HCT116 (cell line): ENCODE measurements around the gene COBL. TPM values are rescaled to one million over a fixed set of nuclear protein-coding genes. Genes with fewer than 3 reads are reported as not detected.

Experiments
- ATAC-seq: fragments of 200-7000 bp; cut with Tn5 transposase; 2 replicates; pipeline ENCODE4 v1.9.1; 2020; ENCODE audit warnings: mild to moderate bottlenecking, moderate library complexity
- BruUV-seq: library from RNA; stranded (reverse); fragments of 400-500 nt; replicated peaks from 2 replicates; lab custom pipeline; 2021; lab: Mats Ljungman, UMichigan
- CTCF ChIA-PET: fragments of 300-600 bp; sonication (Branson Sonifier 250); formaldehyde crosslinking; loops from one replicate; lab custom pipeline; 2021; ENCODE audit warnings: antibody characterized with exemption; lab: Charles Lee
- POLR2A ChIA-PET: fragments of 300-600, 350-600 bp; sonication (Branson Sonifier 250); formaldehyde crosslinking; loops from one replicate; lab custom pipeline; 2021; ENCODE audit warnings: antibody characterized with exemption; lab: Charles Lee
- RAD21 ChIA-PET, 2 experiments: fragments of 300-600 bp; sonication (Branson Sonifier 250); formaldehyde crosslinking; loops; one replicate each; lab custom pipeline; 2023; ENCODE audit warnings: low total read pairs in 2 of 2; ENCODE audit not compliant: uncharacterized antibody in 2 of 2, unreplicated experiment in 2 of 2, low non-redundant PET in 1 of 2; lab: Charles Lee
- DNase-seq: peaks from one replicate; pipeline ENCODE4 v3.0.0-alpha.2; 2010; ENCODE audit warnings: low read depth, low spot score
- H2AFZ ChIP-seq: fragments of 200-600 bp; shearing (Covaris generic), sonication (generic); 2 replicates; pipeline ENCODE4 v1.6.1; 2017; ENCODE audit warnings: low read depth, mixed run types, mixed read lengths, antibody characterized with exemption, low read length; ENCODE audit not compliant: poor library complexity, severe bottlenecking
- H3K27ac ChIP-seq: 2 replicates; pipeline ENCODE4 v1.5.1; 2012; ENCODE audit warnings: low read depth, low read length
- H3K27me3 ChIP-seq: fragments of 200-600 bp; sonication (generic); 2 replicates; pipeline ENCODE4 v1.6.1; 2016; ENCODE audit warnings: mixed run types, low read length, mixed read lengths; ENCODE audit not compliant: insufficient read depth
- H3K36me3 ChIP-seq, 2 experiments: fragments of 200-500 bp in 1 of 2; fragments of 200-600 bp in 1 of 2; sonication (Bioruptor generic) in 1 of 2; sonication (generic) in 1 of 2; 2 replicates each; pipeline versions ENCODE4 v1.5.1 to v1.6.1; 2014 to 2016; ENCODE audit warnings: low read length in 2 of 2, inconsistent platforms in 1 of 2, mixed read lengths in 1 of 2, mixed run types in 1 of 2; ENCODE audit not compliant: insufficient read depth in 2 of 2, control insufficient read depth in 1 of 2
- H3K4me1 ChIP-seq, 2 experiments: fragments of 200-600 bp in 1 of 2; sonication (generic) in 1 of 2; 2 replicates each; pipeline versions ENCODE4 v1.5.1 to v1.6.1; 2012 to 2017; ENCODE audit warnings: low read length in 2 of 2, inconsistent platforms in 1 of 2, mild to moderate bottlenecking in 1 of 2, mixed read lengths in 1 of 2, mixed run types in 1 of 2, moderate library complexity in 1 of 2; ENCODE audit not compliant: insufficient read depth in 2 of 2, control insufficient read depth in 1 of 2
- H3K4me2 ChIP-seq: fragments of 200-600 bp; sonication (generic); 2 replicates; pipeline ENCODE4 v1.6.1; 2017; ENCODE audit warnings: mixed run types, low read length, mixed read lengths
- H3K4me3 ChIP-seq, 2 experiments: fragments of 200-600 bp in 1 of 2; sonication (generic) in 1 of 2; replicated peaks in 1 of 2; 2 replicates each; pipeline ENCODE4 v1.5.1; 2011 to 2016; ENCODE audit warnings: low read length in 2 of 2, control low read depth in 1 of 2, low read depth in 1 of 2, mild to moderate bottlenecking in 1 of 2, mixed read lengths in 1 of 2, mixed run types in 1 of 2
- H3K79me2 ChIP-seq: fragments of 200-600 bp; sonication (generic); 2 replicates; pipeline ENCODE4 v1.6.1; 2017; ENCODE audit warnings: mild to moderate bottlenecking, mixed run types, low read length, moderate library complexity, mixed read lengths; ENCODE audit not compliant: insufficient read depth
- H3K9ac ChIP-seq: fragments of 200-600 bp; sonication (generic); 2 replicates; pipeline ENCODE4 v1.6.1; 2016; ENCODE audit warnings: low read length, mixed read lengths
- H3K9me2 ChIP-seq: fragments of 200-600 bp; sonication (generic), shearing (Covaris generic); 2 replicates; pipeline ENCODE4 v1.6.1; 2017; ENCODE audit warnings: mixed run types, mild to moderate bottlenecking, moderate library complexity; ENCODE audit not compliant: insufficient read depth
- H3K9me3 ChIP-seq, 2 experiments: fragments of 200-500 bp in 1 of 2; fragments of 200-600 bp in 1 of 2; sonication (Bioruptor generic) in 1 of 2; sonication (generic) in 1 of 2; 2 replicates each; pipeline ENCODE4 v1.6.1; 2014 to 2017; ENCODE audit warnings: low read length in 2 of 2, mixed read lengths in 2 of 2, inconsistent platforms in 1 of 2, low read depth in 1 of 2, mild to moderate bottlenecking in 1 of 2, mixed run types in 1 of 2, moderate library complexity in 1 of 2; ENCODE audit not compliant: control insufficient read depth in 1 of 2, insufficient read depth in 1 of 2
- H4K20me1 ChIP-seq: fragments of 200-600 bp; sonication (generic), shearing (Covaris generic); 2 replicates; pipeline ENCODE4 v1.6.1; 2017; ENCODE audit warnings: mixed run types, mild to moderate bottlenecking, moderate library complexity; ENCODE audit not compliant: insufficient read depth
- ELF1 ChIP-seq: IDR thresholded peaks from 2 replicates; pipeline ENCODE4 v1.6.1; 2012; ENCODE audit warnings: low read depth, borderline replicate concordance
- JUND ChIP-seq: IDR thresholded peaks from 2 replicates; pipeline ENCODE4 v1.6.1; 2012
- RAD21 ChIP-seq: IDR thresholded peaks from 2 replicates; pipeline ENCODE4 v1.6.1; 2012; ENCODE audit warnings: low read depth, mild to moderate bottlenecking
- SP1 ChIP-seq: IDR thresholded peaks from 2 replicates; pipeline ENCODE4 v1.6.1; 2012; ENCODE audit warnings: low read depth
- SRF ChIP-seq: IDR thresholded peaks from 2 replicates; pipeline ENCODE4 v1.6.1; 2012; ENCODE audit warnings: low read depth
- TCF7L2 ChIP-seq: IDR thresholded peaks from 2 replicates; pipeline ENCODE4 v1.7.0; 2011; ENCODE audit warnings: borderline replicate concordance, inconsistent platforms; ENCODE audit not compliant: insufficient read depth, insufficient read length; ENCODE audit errors: extremely low read depth
- intact Hi-C: fragments of 100-400 bp; cut with micrococcal nuclease; formaldehyde crosslinking; loops from 2 replicates; pipeline ENCODE4 v1.10.0; 2022
- total RNA-seq: library from RNA; stranded (reverse); gene quantifications from one replicate; pipeline ENCODE4 v1.2.1, GENCODE V29; 2021; ENCODE audit not compliant: unreplicated experiment
- TF ChIP-seq, protein P1 (sequence below): IDR thresholded peaks from 2 replicates; pipeline ENCODE4 v1.6.1; 2011; ENCODE audit warnings: mild to moderate bottlenecking, low read length, moderate library complexity; ENCODE audit not compliant: insufficient replicate concordance; ENCODE audit errors: extremely low read depth
- TF ChIP-seq, protein P2 (sequence below): IDR thresholded peaks from 2 replicates; pipeline ENCODE4 v1.6.1; 2012
- TF ChIP-seq, protein P3 (sequence below): IDR thresholded peaks from 2 replicates; pipeline ENCODE4 v1.6.1; 2012; ENCODE audit warnings: low read depth

COBL gene
- total RNA-seq, 1 experiment from 2014 or later: 19.3 TPM

DNA sequence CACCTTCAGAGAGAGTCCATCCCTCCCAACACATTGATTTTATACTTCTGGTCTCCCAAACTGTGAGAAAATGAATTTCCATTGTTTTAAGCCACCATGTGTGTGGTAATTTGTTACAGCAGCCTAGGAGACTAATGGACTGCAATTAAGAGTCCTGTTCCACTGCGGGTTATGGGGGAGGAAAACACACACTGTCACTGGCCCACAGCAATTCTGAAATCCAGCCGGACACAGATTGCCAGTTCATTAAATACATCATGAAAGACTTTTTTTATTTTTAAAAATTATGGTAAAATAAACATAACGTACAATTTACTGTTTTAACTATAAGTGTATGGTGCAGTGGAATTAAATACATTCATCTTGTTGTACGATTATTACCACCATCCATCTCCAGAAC lies 340.5 kb downstream of the COBL start:
- ATAC-seq: no peak
- Histone ChIP-seq H2AFZ (no peak overlapping the region), H3K9ac (no peak overlapping the region), H3K4me1 (no peaks in the 10 kb centered on the region), H3K27me3 (no peaks in the 10 kb centered on the region), H4K20me1 (no peaks in the 10 kb centered on the region), H3K9me3 (no peaks in the 10 kb centered on the region), H3K4me2 (no peak overlapping the region), H3K27ac (no peak overlapping the region), H3K9me2 (no peaks in the 10 kb centered on the region), H3K79me2 (no peaks in the 10 kb centered on the region), H3K4me3 (no peak overlapping the region), H3K36me3 (no peaks in the 10 kb centered on the region)
- POLR2A ChIA-PET: no interaction called here
- RAD21 ChIA-PET: no interaction called here
- intact Hi-C loops: no loop called here
- DNase-seq: no peak
- CTCF ChIA-PET: no interaction called here
- no TSS peak for BruUV-seq
- TF ChIP-seq, protein P1, sequence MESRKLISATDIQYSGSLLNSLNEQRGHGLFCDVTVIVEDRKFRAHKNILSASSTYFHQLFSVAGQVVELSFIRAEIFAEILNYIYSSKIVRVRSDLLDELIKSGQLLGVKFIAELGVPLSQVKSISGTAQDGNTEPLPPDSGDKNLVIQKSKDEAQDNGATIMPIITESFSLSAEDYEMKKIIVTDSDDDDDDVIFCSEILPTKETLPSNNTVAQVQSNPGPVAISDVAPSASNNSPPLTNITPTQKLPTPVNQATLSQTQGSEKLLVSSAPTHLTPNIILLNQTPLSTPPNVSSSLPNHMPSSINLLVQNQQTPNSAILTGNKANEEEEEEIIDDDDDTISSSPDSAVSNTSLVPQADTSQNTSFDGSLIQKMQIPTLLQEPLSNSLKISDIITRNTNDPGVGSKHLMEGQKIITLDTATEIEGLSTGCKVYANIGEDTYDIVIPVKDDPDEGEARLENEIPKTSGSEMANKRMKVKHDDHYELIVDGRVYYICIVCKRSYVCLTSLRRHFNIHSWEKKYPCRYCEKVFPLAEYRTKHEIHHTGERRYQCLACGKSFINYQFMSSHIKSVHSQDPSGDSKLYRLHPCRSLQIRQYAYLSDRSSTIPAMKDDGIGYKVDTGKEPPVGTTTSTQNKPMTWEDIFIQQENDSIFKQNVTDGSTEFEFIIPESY: no peak
- TF ChIP-seq RAD21 (no peak), JUND (no peak), SRF (no peak), SP1 (no peak), TCF7L2 (no peak), ELF1 (no peak)
- TF ChIP-seq, protein P2, sequence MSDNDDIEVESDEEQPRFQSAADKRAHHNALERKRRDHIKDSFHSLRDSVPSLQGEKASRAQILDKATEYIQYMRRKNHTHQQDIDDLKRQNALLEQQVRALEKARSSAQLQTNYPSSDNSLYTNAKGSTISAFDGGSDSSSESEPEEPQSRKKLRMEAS: no peak
- TF ChIP-seq, protein P3, sequence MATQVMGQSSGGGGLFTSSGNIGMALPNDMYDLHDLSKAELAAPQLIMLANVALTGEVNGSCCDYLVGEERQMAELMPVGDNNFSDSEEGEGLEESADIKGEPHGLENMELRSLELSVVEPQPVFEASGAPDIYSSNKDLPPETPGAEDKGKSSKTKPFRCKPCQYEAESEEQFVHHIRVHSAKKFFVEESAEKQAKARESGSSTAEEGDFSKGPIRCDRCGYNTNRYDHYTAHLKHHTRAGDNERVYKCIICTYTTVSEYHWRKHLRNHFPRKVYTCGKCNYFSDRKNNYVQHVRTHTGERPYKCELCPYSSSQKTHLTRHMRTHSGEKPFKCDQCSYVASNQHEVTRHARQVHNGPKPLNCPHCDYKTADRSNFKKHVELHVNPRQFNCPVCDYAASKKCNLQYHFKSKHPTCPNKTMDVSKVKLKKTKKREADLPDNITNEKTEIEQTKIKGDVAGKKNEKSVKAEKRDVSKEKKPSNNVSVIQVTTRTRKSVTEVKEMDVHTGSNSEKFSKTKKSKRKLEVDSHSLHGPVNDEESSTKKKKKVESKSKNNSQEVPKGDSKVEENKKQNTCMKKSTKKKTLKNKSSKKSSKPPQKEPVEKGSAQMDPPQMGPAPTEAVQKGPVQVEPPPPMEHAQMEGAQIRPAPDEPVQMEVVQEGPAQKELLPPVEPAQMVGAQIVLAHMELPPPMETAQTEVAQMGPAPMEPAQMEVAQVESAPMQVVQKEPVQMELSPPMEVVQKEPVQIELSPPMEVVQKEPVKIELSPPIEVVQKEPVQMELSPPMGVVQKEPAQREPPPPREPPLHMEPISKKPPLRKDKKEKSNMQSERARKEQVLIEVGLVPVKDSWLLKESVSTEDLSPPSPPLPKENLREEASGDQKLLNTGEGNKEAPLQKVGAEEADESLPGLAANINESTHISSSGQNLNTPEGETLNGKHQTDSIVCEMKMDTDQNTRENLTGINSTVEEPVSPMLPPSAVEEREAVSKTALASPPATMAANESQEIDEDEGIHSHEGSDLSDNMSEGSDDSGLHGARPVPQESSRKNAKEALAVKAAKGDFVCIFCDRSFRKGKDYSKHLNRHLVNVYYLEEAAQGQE: no peak
